ENCODE data around the gene OSBP2.

The OSBP2 gene

GRCh38 chr22:30906946-30907345 is 212.3 kb downstream of the OSBP2 start:
- Histone ChIP-seq H3K27me3 (ENCODE audit: insufficient read depth, poor library complexity, severe bottlenecking) (no peaks in the 10 kb centered on the region), H3K4me1 (ENCODE audit: insufficient read depth, poor library complexity, severe bottlenecking) (no peaks in the 10 kb centered on the region), H3K4me3 (ENCODE audit: severe bottlenecking) (no peak overlapping the region), H3K27ac (ENCODE audit: poor library complexity, severe bottlenecking) (no peak overlapping the region), H3K9me3 (ENCODE audit: severe bottlenecking) (no peaks in the 10 kb centered on the region), H3K36me3 (ENCODE audit: low read depth) (0 out of 2 replicates have a peak, but pooled peaks cover 3% of the 10 kb centered on the region)
- ATAC-seq (ENCODE audit: low read depth) (no peak), DNase-seq (ENCODE audit: low spot score) (no peak)
- TF ChIP-seq CTCF (IDR thresholded peaks at IDR 0.05; ENCODE audit: poor library complexity, severe bottlenecking) = no peak

- no peak for DNase-seq (ENCODE audit: low spot score)
- Histone ChIP-seq H3K36me3 (ENCODE audit: low read depth) (no peaks in the 10 kb centered on the region), H3K4me1 (ENCODE audit: insufficient read depth, poor library complexity, severe bottlenecking) (no peaks in the 10 kb centered on the region), H3K27ac (ENCODE audit: poor library complexity, severe bottlenecking) (no peak overlapping the region), H3K4me3 (ENCODE audit: severe bottlenecking) (no peak overlapping the region), H3K27me3 (ENCODE audit: insufficient read depth, poor library complexity, severe bottlenecking) (no peaks in the 10 kb centered on the region), H3K9me3 (ENCODE audit: severe bottlenecking) (no peaks in the 10 kb centered on the region)
- no peak for ATAC-seq (ENCODE audit: low read depth)
- no peak for TF ChIP-seq CTCF (IDR thresholded peaks at IDR 0.05; ENCODE audit: poor library complexity, severe bottlenecking)
Observed at GRCh38 chr22:30908051-30908461, 213.4 kb downstream of the OSBP2 start.

GRCh38 chr22:30909306-30909705 is 214.6 kb downstream of the OSBP2 start:
- H3K36me3 ChIP-seq (ENCODE audit: low read depth) = no peaks in the 10 kb centered on the region
- H3K9me3 ChIP-seq (ENCODE audit: severe bottlenecking) = no peaks in the 10 kb centered on the region
- H3K27ac ChIP-seq (ENCODE audit: poor library complexity, severe bottlenecking) = no peak overlapping the region
- DNase-seq (ENCODE audit: low spot score) (no peak), ATAC-seq (ENCODE audit: low read depth) (no peak)
- no peak overlapping the region for H3K4me3 ChIP-seq (ENCODE audit: severe bottlenecking)
- no peak for TF ChIP-seq CTCF (IDR thresholded peaks at IDR 0.05; ENCODE audit: poor library complexity, severe bottlenecking)
- H3K4me1 ChIP-seq (ENCODE audit: insufficient read depth, poor library complexity, severe bottlenecking) = no peaks in the 10 kb centered on the region
- H3K27me3 ChIP-seq (ENCODE audit: insufficient read depth, poor library complexity, severe bottlenecking) = no peaks in the 10 kb centered on the region

GRCh38 chr22:30910358-30910757 is 215.7 kb downstream of the OSBP2 start:
- no peak overlapping the region for H3K4me3 ChIP-seq (ENCODE audit: severe bottlenecking)
- H3K4me1 ChIP-seq (ENCODE audit: insufficient read depth, poor library complexity, severe bottlenecking) = no peaks in the 10 kb centered on the region
- no peaks in the 10 kb centered on the region for H3K27me3 ChIP-seq (ENCODE audit: insufficient read depth, poor library complexity, severe bottlenecking)
- ATAC-seq (ENCODE audit: low read depth) (no peak), DNase-seq (ENCODE audit: low spot score) (no peak)
- H3K9me3 ChIP-seq (ENCODE audit: severe bottlenecking) = no peaks in the 10 kb centered on the region
- no peaks in the 10 kb centered on the region for H3K36me3 ChIP-seq (ENCODE audit: low read depth)
- no peak overlapping the region for H3K27ac ChIP-seq (ENCODE audit: poor library complexity, severe bottlenecking)
- TF ChIP-seq CTCF (IDR thresholded peaks at IDR 0.05; ENCODE audit: poor library complexity, severe bottlenecking) = no peak

GRCh38 chr22:30918761-30919160 is 224.1 kb downstream of the OSBP2 start:
- Histone ChIP-seq H3K27ac (ENCODE audit: poor library complexity, severe bottlenecking) (no peak overlapping the region), H3K4me1 (ENCODE audit: insufficient read depth, poor library complexity, severe bottlenecking) (no peaks in the 10 kb centered on the region), H3K9me3 (ENCODE audit: severe bottlenecking) (no peaks in the 10 kb centered on the region), H3K27me3 (ENCODE audit: insufficient read depth, poor library complexity, severe bottlenecking) (no peaks in the 10 kb centered on the region), H3K4me3 (ENCODE audit: severe bottlenecking) (no peak overlapping the region), H3K36me3 (ENCODE audit: low read depth) (no peaks in the 10 kb centered on the region)
- no peak for DNase-seq (ENCODE audit: low spot score)
- TF ChIP-seq CTCF (IDR thresholded peaks at IDR 0.05; ENCODE audit: poor library complexity, severe bottlenecking) = no peak
- no peak for ATAC-seq (ENCODE audit: low read depth)
